Right cardiac atrium (tissue), 5 donors: ENCODE measurements around the gene OR1K1. TPM values are rescaled to one million over a fixed set of nuclear protein-coding genes. Genes with fewer than 3 reads are reported as not detected.
A peak's percentile ranks its signal among the peaks of the same experiment; 100 is the strongest.
"Not testable (repeated sequence)": the region's sequence is repeated elsewhere in the genome, so short reads cannot be mapped to it uniquely, and the experiment has no call there.

ENCODE experiments used
- ATAC-seq, 2 donors: fragments of 200-7000 bp; cut with Tn5 transposase; one replicate each; pipeline versions ENCODE4 v1.8.0 to v1.9.1; 2020; ENCODE audit warnings: moderate library complexity in 2 of 2, mild to moderate bottlenecking in 1 of 2
- DNase-seq, 3 donors: peaks; one replicate each; pipeline ENCODE4 v3.0.0-alpha.2; 2020
- H3K27ac ChIP-seq: one replicate; pipeline ENCODE4 v1.5.1; 2013; ENCODE audit warnings: mild to moderate bottlenecking, low read length, control low read depth, moderate library complexity
- H3K27me3 ChIP-seq: one replicate; pipeline ENCODE4 v1.6.1; 2013; ENCODE audit not compliant: control insufficient read depth, insufficient read depth
- H3K4me1 ChIP-seq: one replicate; pipeline ENCODE4 v1.6.1; 2013; ENCODE audit warnings: low read length; ENCODE audit not compliant: control insufficient read depth, insufficient read depth
- H3K4me3 ChIP-seq: one replicate; pipeline ENCODE4 v1.5.1; 2013; ENCODE audit warnings: low read length, control low read depth
- H3K9me3 ChIP-seq: one replicate; pipeline ENCODE4 v1.6.1; 2013; ENCODE audit warnings: low read length; ENCODE audit not compliant: control insufficient read depth
- WGBS: extraction: QIAGEN DNeasy Blood & Tissue Kit; methylation state at CpG from one replicate; pipeline ENCODE4 v1.1.7; 2013; 5-methylcytosine and 5-hydroxymethylcytosine counted together
- intact Hi-C, 4 donors: fragments of 100-400 bp; cut with DNase I; formaldehyde crosslinking; loops; one replicate each; pipeline versions ENCODE4 v1.11.0 to v1.14.0; 2022 to 2023
- polyA plus RNA-seq: library from polyadenylated mRNA; stranded (reverse); fragments of 200-250 nt; gene quantifications from one replicate; pipeline ENCODE4 v1.2.3, GENCODE V29; 2013
- total RNA-seq, 4 donors: library from RNA; stranded (reverse); fragmentation: NEBNext Ultra II Directional; extraction: Animal tissue kit (Norgen Biotek cat#: 25700); gene quantifications; one replicate each; pipeline ENCODE4 v1.2.1, GENCODE V29; 2021
- donor health status: healthy with polysubstance abuse.
- donor health status: DM: no; HTN: yes; CAD: no.
- donor health status: DM: no; HTN: no; CAD: no.
- donor health status: DM: no; HTN: yes; CAD: no; lungs with severe emphysema.
- donor health status: DM: yes; HTN: yes; CAD: no.

Gene OR1K1
- total and polyA plus RNA-seq, 5 donors = not detected

DNA sequence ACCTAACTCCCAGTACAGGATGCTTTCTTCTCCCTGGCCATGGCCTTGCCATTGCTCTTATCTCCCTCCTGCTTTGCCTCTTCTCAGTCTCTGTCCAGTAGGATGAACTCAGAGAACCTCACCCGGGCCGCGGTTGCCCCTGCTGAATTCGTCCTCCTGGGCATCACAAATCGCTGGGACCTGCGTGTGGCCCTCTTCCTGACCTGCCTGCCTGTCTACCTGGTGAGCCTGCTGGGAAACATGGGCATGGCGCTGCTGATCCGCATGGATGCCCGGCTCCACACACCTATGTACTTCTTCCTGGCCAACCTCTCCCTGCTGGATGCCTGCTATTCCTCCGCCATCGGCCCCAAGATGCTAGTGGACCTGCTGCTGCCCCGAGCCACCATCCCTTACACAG, 11.1 kb upstream of the OR1K1 start, which contains the start of gene OR5C1:
OR5C1 (plus strand) TSS at position 103 of the 400 bp plus-strand sequence; CDS start at position 103, 0 bp downstream.
- 94% methylated on average over 12 of the region's 12 CpGs for WGBS
- intact Hi-C loops = no loop called here
- DNase-seq = no peak
- H3K9me3 ChIP-seq = no peaks in the 10 kb centered on the region
- H3K27ac ChIP-seq = no peak within 1 kb of the TSS
- H3K4me1 ChIP-seq = no peaks in the 10 kb centered on the region
- ATAC-seq = no peak
- no peaks in the 10 kb centered on the region for H3K27me3 ChIP-seq
- H3K4me3 ChIP-seq = no peak within 1 kb of the TSS

DNA sequence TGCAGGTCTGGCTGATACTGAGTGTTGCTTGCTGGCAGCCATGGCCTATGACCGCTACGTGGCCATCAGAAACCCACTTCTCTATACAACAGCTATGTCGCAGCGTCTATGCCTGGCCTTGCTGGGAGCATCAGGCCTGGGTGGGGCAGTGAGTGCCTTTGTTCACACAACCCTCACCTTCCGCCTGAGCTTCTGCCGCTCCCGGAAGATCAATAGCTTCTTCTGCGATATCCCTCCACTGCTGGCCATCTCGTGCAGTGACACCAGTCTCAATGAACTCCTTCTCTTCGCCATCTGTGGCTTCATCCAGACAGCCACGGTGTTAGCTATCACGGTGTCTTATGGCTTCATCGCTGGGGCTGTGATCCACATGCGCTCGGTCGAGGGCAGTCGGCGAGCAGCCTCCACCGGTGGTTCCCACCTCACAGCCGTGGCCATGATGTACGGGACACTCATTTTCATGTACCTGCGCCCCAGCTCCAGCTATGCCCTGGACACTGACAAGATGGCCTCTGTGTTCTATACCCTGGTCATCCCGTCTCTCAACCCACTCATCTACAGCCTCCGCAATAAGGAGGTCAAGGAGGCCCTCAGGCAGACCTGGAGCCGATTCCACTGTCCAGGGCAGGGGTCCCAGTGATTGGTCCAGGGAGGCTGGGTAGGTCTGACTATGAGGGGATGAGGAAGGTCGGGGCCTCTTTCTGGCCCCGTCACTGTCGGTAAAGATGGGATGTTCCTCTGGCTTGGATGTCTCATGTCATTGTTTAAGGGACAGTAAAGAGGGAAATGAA, 10.5 kb upstream of the OR1K1 start:
- H3K27me3 ChIP-seq = no peaks in the 10 kb centered on the region
- H3K27ac ChIP-seq = no peak overlapping the region
- H3K4me3 ChIP-seq = no peak overlapping the region
- no peaks in the 10 kb centered on the region for H3K4me1 ChIP-seq
- ATAC-seq (no peak), DNase-seq (peak in 1 of 3 donors; percentile 30)
- WGBS = 94% methylated on average over 28 of the region's 28 CpGs
- no peaks in the 10 kb centered on the region for H3K9me3 ChIP-seq
- intact Hi-C loops = no loop called here

DNA sequence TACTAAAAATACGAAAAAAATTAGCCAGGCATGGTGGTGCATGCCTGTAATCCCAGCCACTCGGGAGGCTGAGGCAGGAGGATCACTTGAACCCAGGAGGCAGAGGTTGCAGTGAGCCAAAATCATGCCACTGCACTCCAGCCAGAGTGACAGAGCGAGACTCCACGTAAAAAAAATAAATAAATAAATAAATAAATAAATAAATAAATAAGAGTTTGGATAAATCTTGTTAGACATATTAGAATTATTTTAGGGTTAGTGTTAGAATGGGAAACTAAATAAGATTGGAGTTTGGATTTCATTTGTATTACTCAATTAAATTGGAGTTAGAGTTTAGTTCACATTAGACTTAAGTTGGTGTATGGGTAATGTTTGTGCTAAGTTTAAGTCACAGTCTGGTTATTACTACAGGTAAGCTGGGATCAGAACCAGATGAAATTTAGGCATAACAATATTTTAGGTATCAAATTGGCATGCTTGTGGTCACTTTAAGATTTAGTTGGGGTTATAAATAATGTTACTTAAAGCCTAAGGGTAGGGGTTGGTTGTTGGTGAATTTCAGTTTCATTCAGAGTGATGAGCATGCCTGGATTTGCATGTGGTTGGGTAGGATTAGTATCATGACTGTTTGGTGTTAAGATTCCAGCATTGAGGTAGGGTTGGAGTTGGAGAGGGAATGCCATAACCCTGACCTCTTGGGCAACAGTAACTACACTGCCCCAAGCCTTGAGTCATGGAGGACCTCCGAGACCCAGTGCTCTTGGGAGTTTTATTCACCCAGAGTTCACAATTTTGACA, 7.9 kb upstream of the OR1K1 start:
- ATAC-seq = no peak

DNA sequence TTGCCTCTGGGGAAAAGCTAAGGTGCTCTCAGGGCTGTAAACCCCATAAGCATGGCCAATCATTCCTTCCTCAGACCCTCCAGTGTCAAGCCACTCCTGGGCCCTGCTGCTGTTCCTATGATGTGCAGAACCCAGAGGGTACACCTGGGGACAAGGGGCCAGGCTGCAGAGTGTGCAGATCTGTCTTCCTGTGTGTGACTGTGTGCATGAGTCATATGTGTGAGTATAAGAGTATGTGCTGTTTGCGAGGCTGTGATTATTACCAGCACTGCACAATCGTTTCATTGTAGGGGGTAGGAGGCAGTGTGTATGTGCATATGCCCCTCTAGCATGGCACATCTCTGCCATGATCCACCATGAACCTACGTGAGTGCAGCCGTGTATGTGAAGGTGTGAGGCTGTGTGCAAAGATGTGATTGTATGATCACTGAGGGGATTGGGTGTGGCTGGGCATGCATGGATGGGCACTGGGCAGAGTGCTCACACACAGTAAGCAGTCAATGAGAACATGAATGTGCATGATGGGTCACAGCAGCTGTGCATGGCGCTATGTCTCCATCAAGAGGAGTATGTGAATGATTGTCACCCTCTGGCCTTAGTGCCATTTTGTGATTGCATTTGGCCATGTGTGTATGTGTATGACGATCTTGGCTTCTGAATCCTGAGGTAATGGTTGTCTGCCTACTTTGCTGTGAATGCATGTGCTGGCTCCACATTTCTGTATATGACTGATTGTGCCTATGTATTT, 2.4 kb upstream of the OR1K1 start:
- Histone ChIP-seq H3K27me3 (no peaks in the 10 kb centered on the region), H3K9me3 (no peaks in the 10 kb centered on the region), H3K27ac (no peak overlapping the region), H3K4me3 (no peak overlapping the region), H3K4me1 (no peaks in the 10 kb centered on the region)
- WGBS = 84% methylated on average over 6 of the region's 6 CpGs
- ATAC-seq (peak in 1 of 2 donors; percentile 21), DNase-seq (no peak)
- intact Hi-C loops = no loop called here

More for the DNA sequence above, 7.9 kb upstream of the OR1K1 start:
- H3K9me3 ChIP-seq = no peaks in the 10 kb centered on the region
- no peak overlapping the region for H3K27ac ChIP-seq
- no peak overlapping the region for H3K4me3 ChIP-seq
- intact Hi-C loops = no loop called here
- 87% methylated on average over 5 of the region's 5 CpGs for WGBS
- H3K27me3 ChIP-seq = no peaks in the 10 kb centered on the region
- DNase-seq = no peak
- H3K4me1 ChIP-seq = no peaks in the 10 kb centered on the region

DNA sequence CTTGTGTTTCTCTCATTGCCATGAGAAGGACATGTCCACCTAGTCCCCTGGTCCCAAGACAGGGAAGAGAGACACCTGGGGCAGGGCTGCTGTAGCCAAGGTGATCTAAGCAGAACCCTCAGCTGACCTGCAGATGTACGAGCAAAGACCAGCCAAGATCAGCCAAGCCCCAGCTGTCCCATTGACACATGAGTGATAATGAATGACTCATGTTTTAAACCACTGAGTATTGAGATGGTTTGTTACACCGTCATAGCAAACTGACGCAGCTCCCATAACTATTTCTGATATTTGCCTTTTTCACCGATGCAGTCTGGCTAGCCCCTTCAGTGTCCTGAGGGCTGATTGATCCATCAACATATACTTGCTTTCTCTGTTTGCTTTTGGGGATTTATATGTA, 6.7 kb downstream of the OR1K1 start:
- H3K9me3 ChIP-seq = no peaks in the 10 kb centered on the region
- ATAC-seq = no peak
- no peak overlapping the region for H3K4me3 ChIP-seq
- H3K4me1 ChIP-seq = no peaks in the 10 kb centered on the region
- no peak for DNase-seq
- intact Hi-C loops = loop anchor here (10.0 kb wide), 3 partner anchors 342 to 712 kb away; partner anchors contain the start of gene TTLL11 (in 1 of the 4)
- no peaks in the 10 kb centered on the region for H3K27me3 ChIP-seq
- WGBS = 91% methylated on average over 4 of the region's 4 CpGs
- H3K27ac ChIP-seq = no peak overlapping the region

DNA sequence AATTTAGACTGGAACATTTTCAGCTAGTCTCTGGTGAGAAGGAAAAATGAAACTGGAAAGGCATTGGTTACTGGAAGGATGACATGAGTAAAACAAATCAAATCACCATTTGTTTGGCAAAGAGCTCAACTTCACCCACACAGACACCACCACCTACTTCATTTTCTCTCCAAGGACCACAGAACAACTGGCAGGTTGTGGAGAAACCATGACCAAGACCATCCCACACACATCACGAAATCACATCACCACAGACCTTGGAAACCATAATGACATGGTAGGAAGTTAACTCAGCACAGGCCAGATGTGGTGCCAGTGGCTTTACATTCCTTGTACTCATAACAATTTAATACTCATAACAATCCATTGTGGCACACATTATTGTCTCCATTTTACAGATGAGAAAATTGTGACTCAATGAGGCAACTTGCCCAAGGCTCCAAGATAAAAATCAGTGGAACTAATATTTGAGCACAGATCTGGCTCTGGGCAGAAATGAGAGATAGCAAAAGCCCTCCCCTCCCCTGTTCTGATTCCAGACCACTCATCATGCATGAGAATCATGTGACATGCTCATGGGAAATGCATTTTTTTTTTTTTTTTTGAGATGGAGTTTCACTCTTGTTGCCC, 7.5 kb downstream of the OR1K1 start:
- intact Hi-C loops = loop anchor here (10.0 kb wide), 3 partner anchors 343 to 713 kb away; partner anchors contain the start of gene TTLL11 (in 1 of the 4)

DNA sequence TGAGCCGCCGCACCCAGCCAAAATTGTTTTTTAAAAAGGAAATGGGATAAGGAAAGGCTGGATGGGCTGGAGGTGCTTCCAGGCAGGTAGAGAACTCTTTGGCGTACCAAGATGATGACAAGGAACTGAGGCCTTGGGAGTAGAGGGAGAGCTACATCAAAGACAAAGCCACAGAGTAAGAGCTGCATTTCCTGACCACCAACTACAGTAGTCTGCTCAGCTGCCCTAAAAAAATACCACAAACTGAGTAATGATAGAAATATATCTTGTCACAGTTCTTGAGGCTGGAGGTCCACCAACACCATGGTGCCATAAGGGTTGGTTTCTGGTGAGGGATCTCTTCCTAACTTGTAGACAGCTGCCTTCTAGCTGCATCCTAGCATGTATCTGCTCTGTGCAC, 8.2 kb downstream of the OR1K1 start:
- intact Hi-C loops = loop anchor here (10.0 kb wide), 3 partner anchors 343 to 713 kb away; partner anchors contain the start of gene TTLL11 (in 1 of the 4)
- H3K27ac ChIP-seq = no peak overlapping the region
- 98% methylated on average over 3 of the region's 3 CpGs for WGBS
- H3K4me1 ChIP-seq = no peaks in the 10 kb centered on the region
- no peak overlapping the region for H3K4me3 ChIP-seq
- DNase-seq (no peak), ATAC-seq (no peak)
- H3K27me3 ChIP-seq = no peaks in the 10 kb centered on the region
- H3K9me3 ChIP-seq = no peaks in the 10 kb centered on the region

More for the DNA sequence above, 7.5 kb downstream of the OR1K1 start:
- DNase-seq (no peak), ATAC-seq (no peak)
- Histone ChIP-seq H3K4me3 (no peak overlapping the region), H3K9me3 (no peaks in the 10 kb centered on the region), H3K27me3 (no peaks in the 10 kb centered on the region), H3K27ac (no peak overlapping the region), H3K4me1 (no peaks in the 10 kb centered on the region)
- 70% methylated on average over 1 of the region's 1 CpG for WGBS

DNA sequence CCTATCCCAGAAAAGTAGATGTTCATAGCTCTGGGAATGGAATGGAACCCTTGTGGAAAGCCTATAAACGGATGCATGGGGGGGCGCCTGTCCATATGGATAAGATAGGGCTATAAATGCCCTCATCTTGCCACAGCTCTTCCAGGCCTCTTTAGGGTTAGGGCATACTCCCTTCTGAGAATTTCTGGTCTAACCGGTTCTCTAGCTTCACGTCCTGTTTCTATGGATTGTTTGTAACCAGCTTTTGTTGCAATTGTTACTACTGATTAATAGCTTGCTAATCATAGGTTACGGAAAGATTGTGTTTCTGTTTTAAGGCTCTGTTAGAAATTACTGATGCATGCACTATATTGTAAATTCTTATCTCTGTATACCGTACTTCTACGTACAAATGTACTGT, 9.3 kb downstream of the OR1K1 start:
- not testable (repeated sequence) for H3K27me3 ChIP-seq, H3K27ac ChIP-seq, DNase-seq, H3K4me1 ChIP-seq, ATAC-seq, H3K4me3 ChIP-seq, H3K9me3 ChIP-seq
- 80% methylated on average over 7 of the region's 7 CpGs for WGBS
- intact Hi-C loops = loop anchor here (10.0 kb wide), 3 partner anchors 344 to 714 kb away; partner anchors contain the start of gene TTLL11 (in 1 of the 4)

DNA sequence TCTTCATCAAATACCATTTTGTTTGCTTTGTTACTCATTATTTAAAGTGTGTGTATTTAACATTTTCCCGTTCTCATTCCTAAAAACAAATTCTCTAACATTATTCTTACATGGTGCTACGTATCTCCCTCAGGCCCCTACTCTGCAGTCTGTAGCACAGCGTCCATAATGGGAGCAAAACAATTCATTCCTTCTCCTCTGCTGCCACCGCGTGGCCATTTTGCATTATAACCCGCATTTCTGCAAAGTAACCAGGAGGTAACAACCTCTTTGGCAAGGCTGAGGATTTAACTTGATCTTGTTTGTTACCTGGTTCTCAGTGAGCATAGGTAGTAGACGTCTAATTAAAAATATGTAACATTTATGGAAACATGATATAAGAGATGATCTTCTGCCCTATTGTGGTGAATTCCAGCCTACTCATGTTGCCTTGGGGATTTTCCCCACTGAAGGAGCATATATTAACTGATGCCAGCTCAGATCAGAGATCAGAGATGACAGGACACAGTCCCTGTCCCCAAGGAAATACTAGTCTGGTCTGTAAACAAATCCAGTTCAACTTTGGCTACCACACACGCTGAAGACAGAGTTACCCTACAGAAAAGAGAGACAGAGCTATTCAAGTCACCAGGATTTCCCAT, 10.5 kb downstream of the OR1K1 start:
- ATAC-seq (peak; percentile 89 to 91), DNase-seq (peak; percentile 63 to 81 (median 80))
- WGBS = 3% methylated on average over 8 of the region's 8 CpGs
- Histone ChIP-seq H3K4me3 (no peak overlapping the region), H3K27ac (no peak overlapping the region), H3K27me3 (no peaks in the 10 kb centered on the region), H3K4me1 (no peaks in the 10 kb centered on the region), H3K9me3 (no peaks in the 10 kb centered on the region)
- intact Hi-C loops = loop anchor here in 2 of 4 donors (2.0 to 5.0 kb wide), 2 partner anchors 343 to 346 kb away; no protein-coding TSS in a partner anchor

DNA sequence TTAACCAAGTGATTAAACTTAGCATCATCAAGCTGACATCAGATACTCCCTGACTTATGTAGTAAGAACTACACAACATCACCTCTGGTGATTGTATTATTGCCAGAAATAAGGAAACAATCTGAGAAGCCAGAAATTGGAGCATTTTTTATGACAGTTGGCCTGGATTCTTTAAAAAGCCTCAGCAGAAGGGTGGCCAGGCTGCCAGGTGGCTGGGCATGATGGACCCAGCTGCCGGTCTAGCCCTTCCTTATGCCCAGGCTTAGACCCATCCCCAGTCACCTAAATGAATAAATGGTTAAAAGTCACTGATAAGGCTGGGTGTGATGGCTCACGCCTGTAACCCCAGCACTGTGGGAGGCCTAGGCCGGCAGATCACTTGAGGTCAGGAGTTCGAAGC, 12.8 kb downstream of the OR1K1 start:
- H3K27ac ChIP-seq = no peak overlapping the region
- H3K9me3 ChIP-seq = no peaks in the 10 kb centered on the region
- H3K4me1 ChIP-seq = no peaks in the 10 kb centered on the region
- H3K27me3 ChIP-seq = no peaks in the 10 kb centered on the region
- DNase-seq = no peak
- H3K4me3 ChIP-seq = no peak overlapping the region
- ATAC-seq = no peak
- intact Hi-C loops = loop anchor here in 1 of 4 donors (5.0 kb wide), 1 partner anchor 345 kb away; no protein-coding TSS in a partner anchor
- WGBS = 76% methylated on average over 4 of the region's 4 CpGs
